Skeletal muscle satellite cell (primary cell): ENCODE data around the gene SNUPN.

ENCODE experiments used
- H3K27me3 ChIP-seq: 2 replicates; pipeline ENCODE4 v1.7.0; 2013; ENCODE audit warnings: low read length; ENCODE audit not compliant: control insufficient read depth, insufficient read depth
- H3K36me3 ChIP-seq: 2 replicates; pipeline ENCODE4 v1.7.0; 2013; ENCODE audit warnings: mild to moderate bottlenecking, control low read depth, low read length; ENCODE audit not compliant: insufficient read depth
- H3K4me1 ChIP-seq: 2 replicates; pipeline ENCODE4 v1.7.0; 2013; ENCODE audit warnings: low read length; ENCODE audit not compliant: control insufficient read depth, insufficient read depth
- H3K4me2 ChIP-seq: 2 replicates; pipeline ENCODE4 v1.7.0; 2013; ENCODE audit warnings: mild to moderate bottlenecking, low read length
- H3K4me3 ChIP-seq: 2 replicates; pipeline ENCODE4 v1.7.0; 2013; ENCODE audit warnings: low read length
- H3K9ac ChIP-seq: 2 replicates; pipeline ENCODE4 v1.7.0; 2013; ENCODE audit warnings: mild to moderate bottlenecking, low read depth, low read length, moderate library complexity
- H3K9me3 ChIP-seq: replicated peaks from 2 replicates; pipeline ENCODE4 v1.7.0; 2013; ENCODE audit warnings: mild to moderate bottlenecking, control low read depth, low read length

SNUPN gene

GRCh38 chr15:75662823-75663519 lies 37.4 kb upstream of the SNUPN start:
- Histone ChIP-seq H3K36me3 (peaks cover 20% of the 10 kb centered on the region), H3K4me3 (no peak overlapping the region), H3K27me3 (no peaks in the 10 kb centered on the region), H3K4me1 (peaks cover 49% of the 10 kb centered on the region), H3K4me2 (no peak overlapping the region), H3K9ac (no peak overlapping the region), H3K9me3 (no peaks in the 10 kb centered on the region)

GRCh38 chr15:75661756-75662140 lies 36.2 kb upstream of the SNUPN start:
- Histone ChIP-seq H3K27me3 (no peaks in the 10 kb centered on the region), H3K9me3 (no peaks in the 10 kb centered on the region), H3K4me1 (peaks cover 38% of the 10 kb centered on the region), H3K36me3 (peaks cover 30% of the 10 kb centered on the region), H3K9ac (peak overlapping the region; percentile 83), H3K4me3 (peak overlapping the region; percentile 15), H3K4me2 (peak overlapping the region; percentile 71)

GRCh38 chr15:75661100-75661755 lies 35.7 kb upstream of the SNUPN start:
- peak overlapping the region; percentile 71 for H3K4me2 ChIP-seq
- H3K9ac ChIP-seq, result peak overlapping the region; percentile 83
- H3K9me3 ChIP-seq, result no peaks in the 10 kb centered on the region
- H3K36me3 ChIP-seq, result peaks cover 34% of the 10 kb centered on the region
- peak overlapping the region; percentile 15 for H3K4me3 ChIP-seq
- H3K4me1 ChIP-seq, result peaks cover 34% of the 10 kb centered on the region
- no peaks in the 10 kb centered on the region for H3K27me3 ChIP-seq

GRCh38 chr15:75659928-75660645 lies 34.6 kb upstream of the SNUPN start:
- Histone ChIP-seq H3K27me3 (no peaks in the 10 kb centered on the region), H3K9me3 (no peaks in the 10 kb centered on the region), H3K4me2 (peak overlapping the region; percentile 46), H3K36me3 (peaks cover 35% of the 10 kb centered on the region), H3K4me1 (peaks cover 26% of the 10 kb centered on the region), H3K4me3 (no peak overlapping the region), H3K9ac (peak overlapping the region; percentile 70)

GRCh38 chr15:75659141-75659771 lies 33.7 kb upstream of the SNUPN start:
- H3K27me3 ChIP-seq, result no peaks in the 10 kb centered on the region
- peaks cover 40% of the 10 kb centered on the region for H3K36me3 ChIP-seq
- H3K4me2 ChIP-seq, result no peak overlapping the region
- peak overlapping the region; percentile 15 for H3K9ac ChIP-seq
- H3K4me1 ChIP-seq, result peaks cover 34% of the 10 kb centered on the region
- no peaks in the 10 kb centered on the region for H3K9me3 ChIP-seq
- H3K4me3 ChIP-seq, result no peak overlapping the region

- no peaks in the 10 kb centered on the region for H3K27me3 ChIP-seq
- no peaks in the 10 kb centered on the region for H3K9me3 ChIP-seq
- no peak overlapping the region for H3K4me2 ChIP-seq
- no peak overlapping the region for H3K4me3 ChIP-seq
- no peak overlapping the region for H3K9ac ChIP-seq
- peaks cover 43% of the 10 kb centered on the region for H3K36me3 ChIP-seq
- peaks cover 51% of the 10 kb centered on the region for H3K4me1 ChIP-seq
These were observed 31.3 kb upstream of the SNUPN start for GRCh38 chr15:75656813-75657212.

- Histone ChIP-seq H3K36me3 (peaks cover 43% of the 10 kb centered on the region), H3K27me3 (no peaks in the 10 kb centered on the region), H3K9ac (no peak overlapping the region), H3K4me2 (no peak overlapping the region), H3K9me3 (no peaks in the 10 kb centered on the region), H3K4me1 (peaks cover 51% of the 10 kb centered on the region), H3K4me3 (no peak overlapping the region)
These were observed 30.8 kb upstream of the SNUPN start for GRCh38 chr15:75656331-75656730.

- H3K4me1 ChIP-seq, result peaks cover 52% of the 10 kb centered on the region
- H3K9ac ChIP-seq, result no peak overlapping the region
- peaks cover 43% of the 10 kb centered on the region for H3K36me3 ChIP-seq
These were observed 30.4 kb upstream of the SNUPN start for GRCh38 chr15:75655931-75656330.

GRCh38 chr15:75654201-75654907 lies 28.8 kb upstream of the SNUPN start:
- Histone ChIP-seq H3K27me3 (no peaks in the 10 kb centered on the region), H3K36me3 (peaks cover 46% of the 10 kb centered on the region), H3K4me2 (no peak overlapping the region), H3K4me1 (peaks cover 52% of the 10 kb centered on the region), H3K9me3 (no peaks in the 10 kb centered on the region), H3K4me3 (no peak overlapping the region), H3K9ac (no peak overlapping the region)

More at GRCh38 chr15:75655931-75656330, 30.4 kb upstream of the SNUPN start:
- Histone ChIP-seq H3K4me3 (no peak overlapping the region), H3K9me3 (no peaks in the 10 kb centered on the region), H3K4me2 (no peak overlapping the region), H3K27me3 (no peaks in the 10 kb centered on the region)

- Histone ChIP-seq H3K4me1 (peaks cover 60% of the 10 kb centered on the region), H3K4me3 (no peak overlapping the region), H3K9ac (no peak overlapping the region), H3K4me2 (peak overlapping the region; percentile 20), H3K27me3 (no peaks in the 10 kb centered on the region), H3K9me3 (no peaks in the 10 kb centered on the region), H3K36me3 (peaks cover 40% of the 10 kb centered on the region)
These were observed 27.9 kb upstream of the SNUPN start for GRCh38 chr15:75653347-75653913.
